H54 (cell line): Measurements from ENCODE around the gene KIAA1671.

Experiments used
- DNase-seq: peaks from one replicate; pipeline ENCODE4 v3.0.0; 2011; ENCODE audit warnings: low spot score, mixed read lengths; ENCODE audit not compliant: insufficient read length
- FAIRE-seq: peaks from 3 replicates; lab custom pipeline; 2011; peaks lifted over from hg19 to GRCh38; lab: Jason Lieb, UNC
- POLR2A ChIP-seq: IDR thresholded peaks from 2 replicates; pipeline ENCODE4 v1.6.1; 2011; ENCODE audit warnings: low read depth, mild to moderate bottlenecking, low read length

KIAA1671 gene

GRCh38 chr22:24944217-24944937, 8.1 kb upstream of the KIAA1671 start:
- FAIRE-seq (no peak), DNase-seq (no peak)
- TF ChIP-seq POLR2A: no peak

GRCh38 chr22:24945430-24945829, 7.1 kb upstream of the KIAA1671 start:
- FAIRE-seq: no peak
- TF ChIP-seq POLR2A: no peak
- DNase-seq: no peak

GRCh38 chr22:24947383-24947782, 5.1 kb upstream of the KIAA1671 start:
- no peak for TF ChIP-seq POLR2A
- DNase-seq (no peak), FAIRE-seq (no peak)

DNA sequence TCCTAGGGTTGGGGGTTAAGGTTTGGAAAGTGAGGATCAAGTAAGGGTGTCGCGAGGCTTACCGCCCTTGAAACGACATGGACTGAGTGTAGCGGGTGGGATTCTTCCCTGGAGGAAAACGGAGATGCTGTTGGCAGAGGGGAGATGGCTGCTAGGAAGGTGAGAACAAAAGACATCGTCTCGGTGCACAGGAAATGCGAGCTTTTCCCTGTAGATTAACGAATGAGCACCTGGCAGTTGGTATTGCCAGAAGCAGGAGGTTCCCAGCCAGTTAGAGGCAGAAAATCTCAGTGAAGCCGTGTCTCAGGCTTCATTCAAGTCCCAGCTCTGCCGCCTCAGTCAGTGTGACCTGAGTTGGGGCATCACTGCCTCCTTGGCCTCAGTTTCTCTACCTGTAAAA, 4.6 kb upstream of the KIAA1671 start:
- no peak for TF ChIP-seq POLR2A
- DNase-seq (no peak), FAIRE-seq (no peak)

DNA sequence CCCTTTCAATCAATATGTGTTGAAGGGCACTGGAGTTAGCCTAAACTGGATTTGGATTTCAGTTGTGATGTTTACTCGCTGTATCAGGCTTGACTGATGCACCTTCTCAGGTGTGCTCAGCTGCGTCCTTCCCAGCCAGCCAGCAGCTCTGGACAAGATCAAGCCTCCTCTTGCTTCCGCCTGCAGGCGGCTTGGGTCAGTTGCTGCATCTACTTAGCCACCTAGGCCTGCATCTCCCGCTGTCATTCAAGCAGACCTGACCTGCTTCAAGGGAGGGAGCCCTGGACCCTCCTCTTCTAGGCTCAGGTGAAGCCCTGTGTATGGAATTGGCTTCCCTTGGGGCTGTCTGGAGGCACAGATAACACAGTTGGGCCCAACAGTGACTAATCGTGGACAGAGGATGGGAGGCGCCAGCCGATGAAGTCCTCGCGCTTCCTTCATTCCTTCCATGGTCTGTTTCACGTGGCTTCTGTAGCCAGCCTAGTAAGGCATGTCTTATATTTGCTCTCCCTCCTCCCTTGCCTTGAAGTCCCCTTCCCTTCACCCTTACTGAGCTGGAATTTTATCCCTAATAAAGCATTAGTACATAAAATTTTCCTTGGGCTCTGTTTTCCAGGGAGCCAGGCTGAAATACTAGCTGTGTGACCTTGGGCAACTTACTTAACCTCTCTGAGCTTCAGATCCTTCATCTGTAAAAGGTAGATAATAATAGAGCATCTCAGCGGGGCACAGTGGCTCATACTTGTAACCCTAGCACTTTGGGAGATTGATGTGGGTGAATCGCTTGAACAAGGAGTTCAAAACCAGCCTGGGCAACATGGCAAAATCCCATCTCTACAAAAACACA, 3.9 kb upstream of the KIAA1671 start:
- no peak for TF ChIP-seq POLR2A
- no peak for FAIRE-seq
- DNase-seq: no peak

DNA sequence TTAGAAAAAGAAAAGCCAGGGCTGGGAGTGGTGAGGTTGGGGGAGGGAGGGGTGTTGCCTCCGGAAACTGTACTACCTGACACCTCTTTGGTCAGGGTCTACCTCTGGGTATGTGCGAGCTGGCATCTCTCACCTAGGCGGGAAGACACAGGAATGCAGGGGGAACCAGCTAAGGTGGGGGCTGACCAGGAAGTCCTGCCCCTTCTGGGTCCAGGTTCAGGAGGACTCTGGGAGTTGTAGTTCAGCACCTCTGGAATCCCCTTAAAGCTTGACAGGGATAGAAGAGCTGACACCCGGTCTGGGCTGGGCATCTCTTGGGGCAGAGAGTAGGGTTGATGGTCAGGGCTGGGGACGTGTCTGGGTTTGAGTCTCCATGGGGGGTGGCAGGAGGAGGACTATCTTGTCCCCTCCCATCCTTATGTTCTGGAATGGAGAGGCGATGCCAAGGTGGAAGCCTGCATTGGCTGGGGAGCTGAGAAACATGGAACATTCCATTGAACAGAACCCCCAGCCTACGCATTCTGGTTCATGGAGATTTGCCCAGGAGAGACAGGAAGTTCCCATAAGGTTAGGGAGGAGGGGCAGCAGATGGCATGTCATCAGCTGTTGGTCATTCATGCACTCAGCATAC, 2.1 kb upstream of the KIAA1671 start:
- FAIRE-seq: no peak
- no peak for TF ChIP-seq POLR2A
- no peak for DNase-seq

- peak; percentile 70 for DNase-seq
Measured at GRCh38 chr22:24952837-24953383, 394 bp downstream of the KIAA1671 start.

DNA sequence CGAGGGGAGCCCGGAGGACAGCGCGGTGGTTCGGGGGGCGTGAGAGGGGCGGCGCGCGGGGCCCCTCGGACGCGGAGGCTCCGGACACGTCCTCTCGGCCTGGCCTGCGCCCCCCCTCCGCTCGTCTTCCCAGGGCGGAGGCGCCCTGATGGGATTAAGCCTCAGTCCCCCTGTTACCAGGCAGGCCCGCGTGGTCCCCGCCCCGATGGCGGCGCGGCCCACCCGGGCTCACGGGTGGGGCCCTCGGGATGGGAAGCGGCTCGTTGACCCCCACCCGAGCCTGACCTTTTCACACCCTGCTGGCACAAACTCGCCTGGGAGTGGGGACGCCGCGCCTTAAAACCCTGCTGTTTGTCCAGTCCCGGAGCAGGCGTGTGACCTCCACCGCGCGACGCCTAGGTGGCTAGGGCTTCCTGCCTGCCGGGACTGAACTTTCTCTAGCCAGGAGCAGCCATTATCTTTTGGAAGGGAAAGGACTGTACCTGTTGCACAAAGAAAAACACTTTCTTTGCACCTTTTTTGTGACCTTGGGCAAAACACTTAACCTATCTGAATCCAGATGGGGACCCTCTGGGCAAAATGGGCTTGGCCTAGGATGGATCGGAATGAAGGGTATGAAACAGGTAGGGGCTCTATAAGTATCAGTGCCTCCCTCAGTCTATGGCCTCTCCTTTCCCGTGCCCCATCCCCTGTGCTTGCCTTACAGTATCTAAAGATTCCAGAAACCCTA, 1.0 kb downstream of the KIAA1671 start:
- FAIRE-seq (no peak), DNase-seq (no peak)
- TF ChIP-seq POLR2A: no peak

More at GRCh38 chr22:24952837-24953383, 394 bp downstream of the KIAA1671 start:
- no peak for FAIRE-seq
- no peak for TF ChIP-seq POLR2A

- no peak for TF ChIP-seq POLR2A
- DNase-seq (no peak), FAIRE-seq (no peak)
Measured at GRCh38 chr22:24954114-24954463, 1.6 kb downstream of the KIAA1671 start.

DNA sequence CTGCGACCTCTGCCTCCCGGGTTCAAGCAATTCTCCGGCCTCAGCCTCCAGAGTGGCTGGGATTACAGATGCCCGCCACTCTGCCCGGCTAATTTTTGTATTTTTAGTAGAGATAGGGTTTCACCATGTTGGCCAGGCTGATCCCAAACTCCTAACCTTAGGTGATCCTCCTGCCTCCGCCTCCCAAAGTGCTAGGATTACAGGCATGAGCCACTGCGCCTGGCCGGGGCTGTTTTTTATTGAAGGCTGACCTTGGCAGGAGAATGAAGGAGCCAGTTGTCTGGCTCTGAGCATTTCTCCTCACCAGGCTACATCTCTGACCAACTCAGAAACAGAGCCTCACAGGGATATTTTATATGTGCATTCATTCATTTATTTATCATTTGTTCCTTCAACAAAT, 2.3 kb downstream of the KIAA1671 start:
- no peak for DNase-seq
- TF ChIP-seq POLR2A: no peak
- no peak for FAIRE-seq

DNA sequence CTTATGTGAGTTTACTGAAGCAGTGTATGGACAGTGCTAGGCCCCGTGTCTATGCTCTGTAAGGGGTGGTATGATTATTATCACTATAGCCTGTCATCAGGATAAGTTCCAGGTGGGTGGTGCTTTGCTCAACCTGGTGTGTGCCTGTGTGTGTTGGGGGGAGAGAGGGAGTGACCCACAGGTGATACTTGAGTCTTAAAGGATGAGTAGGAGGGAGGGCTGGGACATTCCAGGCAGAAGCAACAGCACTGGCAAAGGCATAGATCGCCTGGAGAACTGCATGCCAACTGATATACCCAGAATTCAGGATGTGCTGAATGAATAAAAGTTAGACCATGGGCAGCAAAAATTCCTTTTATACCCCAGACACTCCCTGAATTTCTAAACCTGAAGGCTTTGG, 4.5 kb downstream of the KIAA1671 start:
- no peak for TF ChIP-seq POLR2A
- DNase-seq: no peak
- FAIRE-seq: no peak

- no peak for FAIRE-seq
- no peak for TF ChIP-seq POLR2A
Measured at GRCh38 chr22:24961217-24961844, 8.8 kb downstream of the KIAA1671 start.

DNA sequence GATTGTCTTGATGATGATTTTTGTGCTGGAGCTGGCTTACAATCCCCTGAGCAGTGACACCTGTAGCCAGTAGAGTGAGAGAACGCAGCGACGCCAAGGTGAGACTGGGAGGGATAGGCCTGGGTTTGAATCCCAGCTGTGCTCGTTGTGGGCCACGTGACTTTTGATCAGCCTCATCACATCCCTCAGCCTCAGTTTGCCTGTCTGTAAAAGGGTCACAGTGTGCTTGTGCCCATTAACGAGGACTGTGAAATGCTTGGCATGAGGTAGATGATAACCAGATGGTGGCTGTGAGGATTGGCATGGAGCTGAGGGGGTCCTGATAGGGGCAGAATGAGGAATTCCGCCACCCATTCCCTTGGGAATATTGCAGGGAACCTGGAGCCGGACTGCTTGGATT, 9.6 kb downstream of the KIAA1671 start:
- no peak for FAIRE-seq
- no peak for TF ChIP-seq POLR2A
- no peak for DNase-seq

More at GRCh38 chr22:24961217-24961844, 8.8 kb downstream of the KIAA1671 start:
- no peak for DNase-seq
